ENCODE measurements around the gene ZNF831.
A peak's percentile ranks its signal among the peaks of the same experiment; 100 is the strongest.

The ZNF831 gene

GRCh38 chr20:59214606-59215547, 51.3 kb downstream of the ZNF831 start:
- H3K4me3 ChIP-seq (ENCODE audit: low read length): no peak overlapping the region
- TF ChIP-seq ZNF274 (IDR thresholded peaks at IDR 0.05; ENCODE audit: low read depth, low read length): no peak

DNA sequence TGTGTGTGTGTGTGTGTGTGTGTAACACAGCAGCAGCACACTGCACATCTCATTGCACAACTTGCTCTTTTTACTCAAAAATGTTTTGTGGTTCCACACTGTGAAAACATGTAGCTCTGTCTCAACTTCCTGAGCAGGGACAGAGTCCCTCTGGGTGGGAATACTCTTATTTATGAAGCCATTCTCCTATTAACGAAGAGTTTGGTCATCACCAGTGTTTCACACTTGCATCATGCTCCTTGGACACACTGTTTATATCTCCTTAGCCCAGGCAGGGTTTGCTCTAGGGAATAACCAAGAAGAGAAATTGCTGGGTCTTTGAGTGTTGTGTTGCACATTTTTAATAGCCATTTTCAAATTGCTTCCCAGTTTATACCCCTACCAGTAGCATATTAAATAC, 53.6 kb downstream of the ZNF831 start:
- no peak overlapping the region for H3K4me3 ChIP-seq (ENCODE audit: low read length)
- no peak for TF ChIP-seq ZNF274 (IDR thresholded peaks at IDR 0.05; ENCODE audit: low read depth, low read length)

GRCh38 chr20:59217794-59218280, 54.2 kb downstream of the ZNF831 start:
- no peak for TF ChIP-seq ZNF274 (IDR thresholded peaks at IDR 0.05; ENCODE audit: low read depth, low read length)

GRCh38 chr20:59219211-59219610, 55.6 kb downstream of the ZNF831 start:
- no peak for TF ChIP-seq ZNF274 (IDR thresholded peaks at IDR 0.05; ENCODE audit: low read depth, low read length)
- H3K4me3 ChIP-seq (ENCODE audit: low read length): no peak overlapping the region

More at GRCh38 chr20:59217794-59218280, 54.2 kb downstream of the ZNF831 start:
- no peak overlapping the region for H3K4me3 ChIP-seq (ENCODE audit: low read length)

DNA sequence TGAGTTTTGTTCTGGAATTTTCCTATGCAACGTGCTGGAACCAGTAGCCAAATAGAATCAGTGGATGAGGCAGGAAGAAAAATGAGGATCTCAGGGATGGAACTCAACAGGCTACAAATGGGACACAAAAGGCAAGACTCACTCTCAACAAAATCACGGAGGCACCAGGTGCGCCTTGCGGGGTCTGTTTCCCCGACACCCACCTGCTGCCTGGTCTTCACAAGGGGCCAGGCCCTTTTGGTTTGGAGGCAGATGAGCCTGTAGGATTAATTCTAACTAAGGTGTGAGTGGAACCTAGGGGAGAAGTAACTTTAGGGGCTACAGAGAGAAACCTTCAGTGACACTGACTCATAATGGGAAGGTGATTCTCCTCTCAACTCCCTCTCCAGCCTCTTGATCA, 56.5 kb downstream of the ZNF831 start:
- TF ChIP-seq ZNF274 (IDR thresholded peaks at IDR 0.05; ENCODE audit: low read depth, low read length): no peak
- H3K4me3 ChIP-seq (ENCODE audit: low read length): no peak overlapping the region

DNA sequence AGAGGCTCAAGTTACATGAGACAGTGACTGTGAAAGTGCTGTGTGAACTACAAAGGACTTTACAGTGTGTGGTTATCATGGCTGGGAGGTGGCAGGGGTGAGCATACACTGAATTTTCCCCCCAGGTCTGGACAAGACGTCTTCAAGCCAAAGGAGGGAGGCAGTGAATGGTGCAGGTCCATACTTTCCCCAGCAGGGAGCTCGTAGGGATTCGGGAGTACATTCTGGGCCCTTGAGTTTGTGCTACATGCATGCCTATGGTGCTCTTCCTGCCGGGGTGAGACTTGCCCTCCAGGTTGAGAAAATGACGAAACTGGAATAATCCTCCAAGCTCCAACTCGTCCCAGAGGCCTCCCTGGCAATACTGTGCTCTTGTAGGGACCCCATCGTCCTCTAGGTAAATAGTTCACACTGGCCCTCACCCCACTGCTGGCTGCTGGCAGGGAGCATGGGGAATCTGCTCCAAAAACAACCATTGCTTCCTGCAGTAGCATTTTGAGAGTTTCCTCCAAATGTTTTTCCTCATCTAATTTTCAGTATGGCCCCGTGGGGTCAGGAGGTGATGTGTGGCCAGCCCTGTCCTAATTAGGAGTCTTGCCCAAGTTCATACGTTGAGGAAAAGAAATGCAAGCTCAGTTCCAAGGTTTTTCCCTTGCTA, 57.6 kb downstream of the ZNF831 start:
- no peak for TF ChIP-seq ZNF274 (IDR thresholded peaks at IDR 0.05; ENCODE audit: low read depth, low read length)
- H3K4me3 ChIP-seq (ENCODE audit: low read length): no peak overlapping the region

- peak overlapping the region; percentile 30; the same call in 1 of the 2 replicates for H3K4me3 ChIP-seq (ENCODE audit: low read length)
- no peak for TF ChIP-seq ZNF274 (IDR thresholded peaks at IDR 0.05; ENCODE audit: low read depth, low read length)
These were observed 58.2 kb downstream of the ZNF831 start for GRCh38 chr20:59221707-59222252.

GRCh38 chr20:59222253-59223181, 58.9 kb downstream of the ZNF831 start:
- peak overlapping the region; percentile 30; the same call in 1 of the 2 replicates for H3K4me3 ChIP-seq (ENCODE audit: low read length)
- no peak for TF ChIP-seq ZNF274 (IDR thresholded peaks at IDR 0.05; ENCODE audit: low read depth, low read length)

- H3K4me3 ChIP-seq (ENCODE audit: low read length): no peak overlapping the region
- TF ChIP-seq ZNF274 (IDR thresholded peaks at IDR 0.05; ENCODE audit: low read depth, low read length): no peak
These were observed 59.6 kb downstream of the ZNF831 start for GRCh38 chr20:59223182-59223601.

- no peak for TF ChIP-seq ZNF274 (IDR thresholded peaks at IDR 0.05; ENCODE audit: low read depth, low read length)
- no peak overlapping the region for H3K4me3 ChIP-seq (ENCODE audit: low read length)
These were observed 60.1 kb downstream of the ZNF831 start for GRCh38 chr20:59223750-59224149.

GRCh38 chr20:59224236-59224635, 60.6 kb downstream of the ZNF831 start:
- TF ChIP-seq ZNF274 (IDR thresholded peaks at IDR 0.05; ENCODE audit: low read depth, low read length): no peak
- no peak overlapping the region for H3K4me3 ChIP-seq (ENCODE audit: low read length)

GRCh38 chr20:59230385-59230784, 66.8 kb downstream of the ZNF831 start:
- H3K4me3 ChIP-seq (ENCODE audit: low read length): no peak overlapping the region
- no peak for TF ChIP-seq ZNF274 (IDR thresholded peaks at IDR 0.05; ENCODE audit: low read depth, low read length)

DNA sequence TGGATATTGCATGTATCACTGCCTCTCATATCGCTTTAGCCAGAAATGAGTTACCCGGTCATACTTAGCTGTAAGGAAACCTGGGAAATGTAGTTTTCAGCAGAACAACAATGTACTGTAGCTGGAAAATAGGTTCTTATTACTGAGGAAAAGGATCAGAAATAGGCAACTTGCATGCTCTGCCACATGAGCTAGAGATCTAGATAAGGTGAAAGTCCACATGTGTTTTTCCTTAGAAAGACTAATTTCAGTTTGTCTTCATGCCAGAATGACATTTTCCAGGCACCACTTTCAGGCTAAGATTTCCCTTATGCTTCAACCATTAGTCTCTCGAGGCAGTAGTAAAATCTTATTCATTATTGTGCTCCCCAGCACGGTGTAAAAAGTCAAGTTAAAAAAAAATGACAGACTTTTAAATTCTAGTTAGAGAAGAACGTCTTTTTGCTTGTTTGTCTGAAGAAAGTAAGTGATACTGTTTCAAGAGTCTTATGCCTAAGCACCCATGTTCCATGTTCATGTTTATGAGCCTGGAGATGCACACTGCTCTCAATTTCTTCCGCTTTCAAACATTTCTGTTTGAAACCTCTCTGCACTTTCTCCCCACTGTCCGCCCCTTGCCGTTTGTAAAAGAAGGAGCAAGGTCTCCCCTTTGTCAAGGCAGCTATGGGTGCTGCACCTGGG, 67.6 kb downstream of the ZNF831 start:
- no peak overlapping the region for H3K4me3 ChIP-seq (ENCODE audit: low read length)
- no peak for TF ChIP-seq ZNF274 (IDR thresholded peaks at IDR 0.05; ENCODE audit: low read depth, low read length)
